Smooth muscle cell (in vitro differentiated cells): ENCODE data around the gene CHST2. TPM values are rescaled to one million over a fixed set of nuclear protein-coding genes. Genes with fewer than 3 reads are reported as not detected.

Source experiments
- DNase-seq: peaks from one replicate; lab custom pipeline; 2025; ENCODE audit not compliant: unreplicated experiment; lab: John Stamatoyannopoulos, UW
- H2AFZ ChIP-seq: fragments of 200-600 bp; sonication (generic); 2 replicates; pipeline ENCODE4 v1.6.0; 2016; ENCODE audit warnings: antibody characterized with exemption, low read depth, mild to moderate bottlenecking
- H3F3A ChIP-seq: fragments of 200-600 bp; sonication (generic); 2 replicates; pipeline ENCODE4 v1.6.0; 2017; ENCODE audit warnings: antibody characterized with exemption, low read depth
- H3K27ac ChIP-seq: fragments of 200-600 bp; sonication (generic); 2 replicates; pipeline ENCODE4 v1.5.1; 2016; ENCODE audit warnings: low read depth, mild to moderate bottlenecking
- H3K27me3 ChIP-seq: fragments of 200-600 bp; sonication (generic); 2 replicates; pipeline ENCODE4 v1.6.1; 2016; ENCODE audit warnings: low read depth, mild to moderate bottlenecking
- H3K36me3 ChIP-seq: fragments of 200-600 bp; sonication (generic); 2 replicates; pipeline ENCODE4 v1.5.1; 2016; ENCODE audit warnings: low read depth
- H3K4me1 ChIP-seq: fragments of 200-600 bp; sonication (generic); 2 replicates; pipeline ENCODE4 v1.5.1; 2016; ENCODE audit warnings: low read depth
- H3K4me2 ChIP-seq: fragments of 200-600 bp; sonication (generic); 2 replicates; pipeline ENCODE4 v1.6.0; 2016; ENCODE audit warnings: mild to moderate bottlenecking
- H3K4me3 ChIP-seq: fragments of 200-600 bp; sonication (generic); 2 replicates; pipeline ENCODE4 v1.5.1; 2016; ENCODE audit warnings: mild to moderate bottlenecking
- H3K79me2 ChIP-seq: fragments of 200-600 bp; sonication (generic); 2 replicates; pipeline ENCODE4 v1.6.0; 2016; ENCODE audit warnings: low read depth, mild to moderate bottlenecking
- H3K9ac ChIP-seq: fragments of 200-600 bp; sonication (generic); 2 replicates; pipeline ENCODE4 v1.6.0; 2016; ENCODE audit warnings: low read depth
- H3K9me3 ChIP-seq: fragments of 200-600 bp; sonication (generic); replicated peaks from 2 replicates; pipeline ENCODE4 v1.5.1; 2016; ENCODE audit warnings: low read depth
- H4K20me1 ChIP-seq: fragments of 200-600 bp; sonication (generic); 2 replicates; pipeline ENCODE4 v1.6.0; 2016; ENCODE audit warnings: low read depth
- WGBS: methylation state at CpG from one replicate; pipeline ENCODE4 v1.1.7; 2016; ENCODE audit warnings: low lambda C conversion rate; 5-methylcytosine and 5-hydroxymethylcytosine counted together
- polyA plus RNA-seq: library from polyadenylated mRNA; unstranded; fragments of >200 nt; fragmentation: Nextera tagmentation; extraction: Ambion mirVana; gene quantifications from 2 replicates; pipeline ENCODE4 v1.2.1, GENCODE V29; 2016
- total RNA-seq: library from RNA; depleted of rRNA; stranded (reverse); fragments of >200 nt; gene quantifications from 2 replicates; pipeline ENCODE4 v1.2.3, GENCODE V29; 2014
- TF ChIP-seq, protein P1 (sequence below): fragments of 200-600 bp; sonication (generic); IDR thresholded peaks from 2 replicates; pipeline ENCODE4 v1.5.1; 2017; ENCODE audit warnings: borderline replicate concordance, mild to moderate bottlenecking, antibody characterized with exemption; ENCODE audit not compliant: insufficient read depth, poor library complexity, severe bottlenecking

Gene CHST2
- total and polyA plus RNA-seq, 2 experiments from 2014 or later, result 10.4 to 16.0 TPM

DNA sequence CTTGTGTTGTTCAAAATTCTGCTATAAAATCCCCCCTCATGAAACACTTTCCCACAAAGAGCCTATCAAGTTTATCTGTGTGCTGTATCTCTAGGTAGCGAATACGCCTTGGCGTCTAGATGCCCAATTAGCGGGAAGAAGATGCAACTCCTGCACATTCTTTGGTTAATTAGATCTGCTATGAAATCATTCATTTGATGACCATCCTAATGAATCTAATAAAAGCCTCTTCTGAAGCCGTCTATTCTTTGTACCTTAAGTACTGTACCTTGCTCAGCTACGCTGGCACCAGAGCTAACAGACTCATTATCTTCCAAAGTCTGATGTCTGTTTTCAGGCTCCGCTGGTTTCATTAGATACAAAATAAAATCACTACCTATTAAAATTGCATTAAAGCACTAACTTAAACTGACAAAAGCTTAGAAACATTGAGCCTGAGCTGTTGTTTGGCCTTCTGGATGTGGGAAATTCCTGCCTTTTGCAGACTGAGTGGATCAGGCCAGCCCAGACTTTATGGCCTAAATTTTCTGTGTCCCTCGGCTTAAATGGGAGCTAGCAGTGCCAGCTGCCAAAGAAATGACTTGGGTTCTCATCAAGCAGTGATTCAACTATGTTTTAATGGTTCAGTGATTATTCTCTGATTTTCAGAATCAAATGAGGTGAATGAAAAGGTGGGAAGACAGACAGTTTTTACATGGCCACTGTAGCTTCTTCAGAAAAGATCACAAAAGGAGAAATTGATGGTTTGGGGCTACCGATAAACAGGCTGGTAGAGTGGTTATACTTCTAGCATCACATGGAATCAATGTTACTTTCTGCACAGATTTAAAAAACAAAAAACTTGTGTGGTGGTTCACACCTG, 28.4 kb upstream of the CHST2 start:
- Histone ChIP-seq H3K36me3 (no peaks in the 10 kb centered on the region), H3K4me3 (no peak overlapping the region)

DNA sequence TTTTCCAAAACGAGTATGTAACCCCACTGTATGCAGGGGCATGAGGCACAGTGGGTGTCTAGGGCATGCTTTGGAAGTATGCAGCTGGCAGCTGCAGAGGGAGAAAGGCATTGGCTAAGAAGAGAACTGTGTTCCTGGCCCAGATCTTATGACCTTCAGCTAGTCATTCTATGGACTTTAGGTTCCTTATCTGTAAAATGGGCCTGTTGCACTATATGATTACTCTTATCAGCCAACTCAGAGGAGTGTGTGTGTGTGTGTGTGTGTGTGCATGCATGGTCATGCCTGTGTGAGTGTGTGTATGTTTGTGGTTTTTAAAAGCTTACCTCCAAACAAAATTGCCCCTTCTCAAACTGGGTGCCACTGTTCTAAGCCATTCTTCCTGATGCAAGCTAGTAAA, 27.4 kb upstream of the CHST2 start:
- Histone ChIP-seq H3F3A (no peaks in the 10 kb centered on the region), H3K9ac (no peak overlapping the region), H3K4me1 (peaks cover 4% of the 10 kb centered on the region), H3K4me2 (no peak overlapping the region), H2AFZ (no peak overlapping the region), H3K9me3 (no peaks in the 10 kb centered on the region), H3K27ac (no peak overlapping the region), H4K20me1 (no peaks in the 10 kb centered on the region), H3K4me3 (no peak overlapping the region), H3K79me2 (no peaks in the 10 kb centered on the region), H3K36me3 (no peaks in the 10 kb centered on the region), H3K27me3 (no peaks in the 10 kb centered on the region)
- TF ChIP-seq, protein P1, sequence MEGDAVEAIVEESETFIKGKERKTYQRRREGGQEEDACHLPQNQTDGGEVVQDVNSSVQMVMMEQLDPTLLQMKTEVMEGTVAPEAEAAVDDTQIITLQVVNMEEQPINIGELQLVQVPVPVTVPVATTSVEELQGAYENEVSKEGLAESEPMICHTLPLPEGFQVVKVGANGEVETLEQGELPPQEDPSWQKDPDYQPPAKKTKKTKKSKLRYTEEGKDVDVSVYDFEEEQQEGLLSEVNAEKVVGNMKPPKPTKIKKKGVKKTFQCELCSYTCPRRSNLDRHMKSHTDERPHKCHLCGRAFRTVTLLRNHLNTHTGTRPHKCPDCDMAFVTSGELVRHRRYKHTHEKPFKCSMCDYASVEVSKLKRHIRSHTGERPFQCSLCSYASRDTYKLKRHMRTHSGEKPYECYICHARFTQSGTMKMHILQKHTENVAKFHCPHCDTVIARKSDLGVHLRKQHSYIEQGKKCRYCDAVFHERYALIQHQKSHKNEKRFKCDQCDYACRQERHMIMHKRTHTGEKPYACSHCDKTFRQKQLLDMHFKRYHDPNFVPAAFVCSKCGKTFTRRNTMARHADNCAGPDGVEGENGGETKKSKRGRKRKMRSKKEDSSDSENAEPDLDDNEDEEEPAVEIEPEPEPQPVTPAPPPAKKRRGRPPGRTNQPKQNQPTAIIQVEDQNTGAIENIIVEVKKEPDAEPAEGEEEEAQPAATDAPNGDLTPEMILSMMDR, result no peak
- no peak for DNase-seq
- 87% methylated on average over 1 of the region's 1 CpG for WGBS

More for the DNA sequence above, 28.4 kb upstream of the CHST2 start:
- H3K79me2 ChIP-seq, result no peaks in the 10 kb centered on the region
- no peak overlapping the region for H3K9ac ChIP-seq
- no peak overlapping the region for H2AFZ ChIP-seq
- peaks cover 4% of the 10 kb centered on the region for H3K4me1 ChIP-seq
- TF ChIP-seq, protein P1, result no peak
- H4K20me1 ChIP-seq, result no peaks in the 10 kb centered on the region
- no peak for DNase-seq
- 80% methylated on average over 9 of the region's 9 CpGs for whole genome bisulfite sequencing
- H3K4me2 ChIP-seq, result no peak overlapping the region
- H3K27ac ChIP-seq, result no peak overlapping the region
- no peaks in the 10 kb centered on the region for H3K27me3 ChIP-seq
- H3F3A ChIP-seq, result no peaks in the 10 kb centered on the region
- H3K9me3 ChIP-seq, result no peaks in the 10 kb centered on the region

GRCh38 chr3:143095813-143096212, 23.8 kb upstream of the CHST2 start:
- TF ChIP-seq, protein P1, result no peak
- Histone ChIP-seq H3K4me2 (no peak overlapping the region), H3F3A (no peaks in the 10 kb centered on the region), H3K4me1 (no peaks in the 10 kb centered on the region), H3K4me3 (no peak overlapping the region), H3K9me3 (no peaks in the 10 kb centered on the region), H3K9ac (no peak overlapping the region), H4K20me1 (no peaks in the 10 kb centered on the region), H3K27ac (no peak overlapping the region), H3K27me3 (no peaks in the 10 kb centered on the region), H3K79me2 (no peaks in the 10 kb centered on the region), H3K36me3 (no peaks in the 10 kb centered on the region), H2AFZ (no peak overlapping the region)
- WGBS, result 89% methylated on average over 2 of the region's 2 CpGs
- DNase-seq, result no peak
